OCI-LY1 (cell line): ENCODE measurements around the gene PARD3B.

Experiments used
- CTCF ChIP-seq: fragments of 200-600 bp; sonication (generic), shearing (Covaris generic); IDR thresholded peaks from 2 replicates; pipeline ENCODE4 v1.5.1; 2017; ENCODE audit warnings: mild to moderate bottlenecking, antibody characterized with exemption, low read length, moderate library complexity, mixed read lengths
- EZH2 ChIP-seq: fragments of 200-600 bp; sonication (generic), shearing (Covaris generic); IDR thresholded peaks from 2 replicates; pipeline ENCODE4 v1.8.0; 2017; ENCODE audit warnings: borderline replicate concordance, mixed run types, mild to moderate bottlenecking, antibody characterized with exemption, low read length, moderate library complexity, mixed read lengths

- no peak for TF ChIP-seq CTCF
- TF ChIP-seq EZH2, result no peak
Measured at GRCh38 chr2:204634564-204634963, 89.3 kb downstream of the PARD3B start.
